ENCODE measurements around the gene LPP. TPM values are rescaled to one million over a fixed set of nuclear protein-coding genes. Genes with fewer than 3 reads are reported as not detected.

Gene LPP
- total RNA-seq, 1 experiment from 2014 or later: 148 TPM

GRCh38 chr3:188327433-188327832 is 173.5 kb downstream of the LPP start:
- POLR2A ChIA-PET (ENCODE audit: unreplicated experiment): no interaction called here
- H3K27ac ChIP-seq: no peak overlapping the region
- no peaks in the 10 kb centered on the region for H3K27me3 ChIP-seq (ENCODE audit: insufficient read depth, low read depth)
- no peak overlapping the region for H3K4me3 ChIP-seq
- no peaks in the 10 kb centered on the region for H3F3A ChIP-seq (ENCODE audit: insufficient read depth, low read depth)
- H4K20me1 ChIP-seq (ENCODE audit: insufficient read depth): no peaks in the 10 kb centered on the region
- intact Hi-C loops (cut with micrococcal nuclease; ENCODE audit: unreplicated experiment): no loop called here
- DNase-seq: no peak
- no peak for TF ChIP-seq CTCF (conservative IDR thresholded peaks at IDR 0.05)
- TF ChIP-seq EZH2 (IDR thresholded peaks at IDR 0.05; ENCODE audit: low read depth): no peak
- H3K9me3 ChIP-seq (ENCODE audit: insufficient read depth, low read depth): peaks cover 5% of the 10 kb centered on the region; the same call in 1 of the 2 replicates
- no peaks in the 10 kb centered on the region for H3K4me1 ChIP-seq (replicated peaks; ENCODE audit: insufficient read depth)
- H3K9me2 ChIP-seq (ENCODE audit: insufficient read depth): no peaks in the 10 kb centered on the region
- no TSS peak for BruUV-seq (replicated peaks)
- no peaks in the 10 kb centered on the region; the same call in 1 of the 2 replicates for H3K79me2 ChIP-seq (ENCODE audit: low read depth)
- CTCF ChIA-PET: interaction anchor here (0.6 kb wide), 1 partner anchor 463 kb away, joined by 5 read pairs; no protein-coding TSS in a partner anchor
- H3K36me3 ChIP-seq (ENCODE audit: low read depth): 0 out of 2 replicates have a peak, but pooled peaks cover 14% of the 10 kb centered on the region
- H3K4me2 ChIP-seq: no peak overlapping the region
- no peak overlapping the region for H2AFZ ChIP-seq

DNA sequence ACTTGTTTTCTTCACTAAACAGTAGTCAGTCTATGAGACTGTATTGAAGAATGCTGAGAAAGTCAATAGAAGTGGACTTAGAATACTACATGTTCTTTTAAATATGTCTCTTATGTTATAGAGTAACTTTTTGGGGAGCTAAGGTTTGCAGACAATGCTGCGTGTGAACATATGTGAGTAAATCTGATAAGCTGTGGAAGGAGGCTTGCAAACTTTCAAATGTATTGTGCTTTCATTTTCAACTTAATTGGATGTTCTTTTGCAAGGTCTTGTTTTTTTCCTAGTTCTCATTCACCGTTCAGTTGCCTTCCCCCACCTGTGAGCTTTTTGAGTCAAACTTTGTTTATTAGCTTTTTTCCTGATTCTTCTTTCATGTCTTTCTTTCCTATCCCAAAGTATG is 176.2 kb downstream of the LPP start:
- Histone ChIP-seq H3K79me2 (ENCODE audit: low read depth) (no peaks in the 10 kb centered on the region; the same call in 1 of the 2 replicates), H3K9me3 (ENCODE audit: insufficient read depth, low read depth) (peaks cover 5% of the 10 kb centered on the region; the same call in 1 of the 2 replicates), H3K4me3 (no peak overlapping the region), H3F3A (ENCODE audit: insufficient read depth, low read depth) (0 out of 2 replicates have a peak, but pooled peaks cover 5% of the 10 kb centered on the region), H3K4me2 (no peak overlapping the region), H3K4me1 (replicated peaks; ENCODE audit: insufficient read depth) (no peaks in the 10 kb centered on the region), H3K36me3 (ENCODE audit: low read depth) (0 out of 2 replicates have a peak, but pooled peaks cover 14% of the 10 kb centered on the region), H3K9me2 (ENCODE audit: insufficient read depth) (no peaks in the 10 kb centered on the region), H3K27ac (no peak overlapping the region), H4K20me1 (ENCODE audit: insufficient read depth) (no peaks in the 10 kb centered on the region), H3K27me3 (ENCODE audit: insufficient read depth, low read depth) (no peaks in the 10 kb centered on the region), H2AFZ (no peak overlapping the region)
- ChIA-PET POLR2A (ENCODE audit: unreplicated experiment) (no interaction called here), CTCF (no interaction called here)
- no TSS peak for BruUV-seq (replicated peaks)
- TF ChIP-seq EZH2 (IDR thresholded peaks at IDR 0.05; ENCODE audit: low read depth) (no peak), CTCF (conservative IDR thresholded peaks at IDR 0.05) (no peak)
- intact Hi-C loops (cut with micrococcal nuclease; ENCODE audit: unreplicated experiment): no loop called here
- DNase-seq: no peak

- peaks cover 5% of the 10 kb centered on the region; the same call in 1 of the 2 replicates for H3K79me2 ChIP-seq (ENCODE audit: low read depth)
- peaks cover 5% of the 10 kb centered on the region; the same call in 1 of the 2 replicates for H3K9me3 ChIP-seq (ENCODE audit: insufficient read depth, low read depth)
- no peaks in the 10 kb centered on the region for H4K20me1 ChIP-seq (ENCODE audit: insufficient read depth)
- POLR2A ChIA-PET (ENCODE audit: unreplicated experiment): interaction anchor here (0.6 kb wide), 1 partner anchor 272 kb away, joined by 6 read pairs; no protein-coding TSS in a partner anchor
- intact Hi-C loops (cut with micrococcal nuclease; ENCODE audit: unreplicated experiment): no loop called here
- no peak overlapping the region for H2AFZ ChIP-seq
- H3K4me1 ChIP-seq (replicated peaks; ENCODE audit: insufficient read depth): no peaks in the 10 kb centered on the region
- TF ChIP-seq EZH2 (IDR thresholded peaks at IDR 0.05; ENCODE audit: low read depth) (no peak), CTCF (conservative IDR thresholded peaks at IDR 0.05) (no peak)
- no TSS peak for BruUV-seq (replicated peaks)
- no peak overlapping the region for H3K27ac ChIP-seq
- no peak overlapping the region for H3K4me3 ChIP-seq
- 0 out of 2 replicates have a peak, but pooled peaks cover 5% of the 10 kb centered on the region for H3F3A ChIP-seq (ENCODE audit: insufficient read depth, low read depth)
- DNase-seq: no peak
- H3K36me3 ChIP-seq (ENCODE audit: low read depth): 0 out of 2 replicates have a peak, but pooled peaks cover 14% of the 10 kb centered on the region
- H3K27me3 ChIP-seq (ENCODE audit: insufficient read depth, low read depth): no peaks in the 10 kb centered on the region
- no peak overlapping the region for H3K4me2 ChIP-seq
- no peaks in the 10 kb centered on the region for H3K9me2 ChIP-seq (ENCODE audit: insufficient read depth)
- CTCF ChIA-PET: interaction anchor here (0.7 kb wide), 1 partner anchor 66 kb away, joined by 3 read pairs; no protein-coding TSS in a partner anchor
These were observed 177.2 kb downstream of the LPP start for GRCh38 chr3:188331166-188331565.

All from PC-9 (cell line).